Neural progenitor cell (in vitro differentiated cells): ENCODE results near the gene INPP4A. TPM values are rescaled to one million over a fixed set of nuclear protein-coding genes. Genes with fewer than 3 reads are reported as not detected.

Experiments used
- DNase-seq: peaks from one replicate; pipeline ENCODE4 v3.0.0-alpha.2; 2016; ENCODE audit warnings: low spot score
- H2AFZ ChIP-seq: fragments of 200-600 bp; sonication (generic); replicated peaks from 2 replicates; pipeline ENCODE4 v1.6.1; 2016; ENCODE audit warnings: antibody characterized with exemption
- H3F3A ChIP-seq: fragments of 200-600 bp; sonication (generic); 2 replicates; pipeline ENCODE4 v1.6.1; 2016; ENCODE audit warnings: antibody characterized with exemption, low read depth
- H3K27ac ChIP-seq: fragments of 200-600 bp; sonication (generic); 2 replicates; pipeline ENCODE4 v1.5.1; 2016; ENCODE audit warnings: mild to moderate bottlenecking
- H3K27me3 ChIP-seq: fragments of 200-600 bp; sonication (generic); 2 replicates; pipeline ENCODE4 v1.6.1; 2016; ENCODE audit warnings: mild to moderate bottlenecking, moderate library complexity
- H3K36me3 ChIP-seq: fragments of 200-600 bp; sonication (generic); 2 replicates; pipeline ENCODE4 v1.5.1; 2016
- H3K4me1 ChIP-seq: fragments of 200-600 bp; sonication (generic); 2 replicates; pipeline ENCODE4 v1.6.1; 2016; ENCODE audit warnings: mixed run types
- H3K4me2 ChIP-seq: fragments of 200-600 bp; sonication (generic); 2 replicates; pipeline ENCODE4 v1.6.1; 2016
- H3K4me3 ChIP-seq: fragments of 200-600 bp; sonication (generic); 2 replicates; pipeline ENCODE4 v1.5.1; 2016
- H3K79me2 ChIP-seq: fragments of 200-600 bp; sonication (generic); 2 replicates; pipeline ENCODE4 v1.6.1; 2016; ENCODE audit warnings: low read depth
- H3K9ac ChIP-seq: fragments of 200-600 bp; sonication (generic); 2 replicates; pipeline ENCODE4 v1.6.1; 2016
- H3K9me3 ChIP-seq: fragments of 200-600 bp; sonication (generic); 2 replicates; pipeline ENCODE4 v1.5.1; 2016; ENCODE audit warnings: low read depth
- H4K20me1 ChIP-seq: fragments of 200-600 bp; sonication (generic); 2 replicates; pipeline ENCODE4 v1.6.1; 2016; ENCODE audit warnings: low read depth
- H3K27ac Mint-ChIP-seq: 3 replicates; pipeline ENCODE4 v1.8.0; 2021; ENCODE audit warnings: mixed read lengths
- H3K27me3 Mint-ChIP-seq: 2 replicates; pipeline ENCODE4 v1.8.0; 2022; ENCODE audit warnings: low read depth, mild to moderate bottlenecking, inconsistent platforms, moderate library complexity, mixed read lengths; ENCODE audit not compliant: insufficient read depth
- H3K36me3 Mint-ChIP-seq: 3 replicates; pipeline ENCODE4 v1.8.0; 2021; ENCODE audit warnings: mixed read lengths
- H3K4me1 Mint-ChIP-seq: 3 replicates; pipeline ENCODE4 v1.8.0; 2021; ENCODE audit warnings: mixed read lengths
- H3K4me3 Mint-ChIP-seq: 3 replicates; pipeline ENCODE4 v1.8.0; 2021; ENCODE audit warnings: mild to moderate bottlenecking, moderate library complexity, mixed read lengths
- H3K9me3 Mint-ChIP-seq: 3 replicates; pipeline ENCODE4 v1.8.0; 2020; ENCODE audit warnings: mixed read lengths
- CTCF ChIP-seq: fragments of 200-600 bp; sonication (generic); IDR thresholded peaks from 2 replicates; pipeline ENCODE4 v1.5.1; 2017; ENCODE audit warnings: antibody characterized with exemption, mild to moderate bottlenecking
- EZH2 ChIP-seq: fragments of 200-600 bp; sonication (generic); IDR thresholded peaks from 2 replicates; pipeline ENCODE4 v1.6.1; 2017; ENCODE audit warnings: antibody characterized with exemption, mild to moderate bottlenecking, moderate library complexity
- EZH2phosphoT487 ChIP-seq: fragments of 200-600 bp; sonication (generic); IDR thresholded peaks from 2 replicates; pipeline ENCODE4 v1.6.1; 2017; ENCODE audit warnings: antibody characterized with exemption
- total RNA-seq: library from RNA; depleted of rRNA; stranded (reverse); fragments of >200 nt; gene quantifications from 2 replicates; pipeline ENCODE4 v1.2.3, GENCODE V29; 2015; ENCODE audit warnings: low replicate concordance

The INPP4A gene
- total RNA-seq, 1 donor from 2014 or later = 35.1 TPM

DNA sequence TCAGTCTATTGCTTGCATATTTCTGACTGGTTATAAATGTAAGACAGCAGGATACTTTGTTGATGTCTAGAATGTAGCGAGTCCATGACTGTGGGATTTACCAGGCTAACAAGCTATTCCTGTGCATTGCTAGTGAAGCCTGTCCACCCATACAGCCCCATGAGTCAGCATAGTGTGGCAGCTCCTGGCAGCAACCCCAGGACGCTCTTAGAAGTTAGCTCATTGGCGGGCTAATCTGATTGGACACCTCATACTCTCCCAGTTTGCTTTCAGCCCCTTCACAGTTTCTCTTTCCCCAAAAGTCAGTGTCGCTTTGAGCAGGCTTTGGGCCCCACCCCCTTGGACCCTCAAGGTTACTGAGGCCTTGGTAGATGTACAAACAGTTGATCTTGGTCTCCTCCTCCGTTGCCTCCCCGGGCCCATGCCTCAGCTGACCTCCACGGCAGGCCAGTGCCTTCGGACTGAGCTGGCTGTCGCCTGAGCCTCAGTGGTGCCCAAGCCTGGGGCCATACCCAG lies 115.7 kb downstream of the INPP4A start:
- H3F3A ChIP-seq = no peaks in the 10 kb centered on the region
- Mint-ChIP-seq H3K27me3 (peaks cover 2% of the 10 kb centered on the region), H3K4me1 (no peaks in the 10 kb centered on the region), H3K27ac (no peak overlapping the region), H3K4me3 (no peak overlapping the region), H3K9me3 (no peaks in the 10 kb centered on the region), H3K36me3 (peaks cover 10% of the 10 kb centered on the region)
- H3K4me3 ChIP-seq = no peak overlapping the region
- no peak overlapping the region for H3K4me2 ChIP-seq
- TF ChIP-seq EZH2 = no peak
- TF ChIP-seq EZH2phosphoT487 = no peak
- no peak for TF ChIP-seq CTCF
- no peak overlapping the region for H3K27ac ChIP-seq
- no peaks in the 10 kb centered on the region for H3K4me1 ChIP-seq
- H3K9ac ChIP-seq = no peak overlapping the region
- no peaks in the 10 kb centered on the region for H4K20me1 ChIP-seq
- no peaks in the 10 kb centered on the region for H3K36me3 ChIP-seq
- no peak for DNase-seq
- no peaks in the 10 kb centered on the region for H3K79me2 ChIP-seq
- H3K9me3 ChIP-seq = no peaks in the 10 kb centered on the region
- H2AFZ ChIP-seq = no peak overlapping the region
- no peaks in the 10 kb centered on the region for H3K27me3 ChIP-seq

DNA sequence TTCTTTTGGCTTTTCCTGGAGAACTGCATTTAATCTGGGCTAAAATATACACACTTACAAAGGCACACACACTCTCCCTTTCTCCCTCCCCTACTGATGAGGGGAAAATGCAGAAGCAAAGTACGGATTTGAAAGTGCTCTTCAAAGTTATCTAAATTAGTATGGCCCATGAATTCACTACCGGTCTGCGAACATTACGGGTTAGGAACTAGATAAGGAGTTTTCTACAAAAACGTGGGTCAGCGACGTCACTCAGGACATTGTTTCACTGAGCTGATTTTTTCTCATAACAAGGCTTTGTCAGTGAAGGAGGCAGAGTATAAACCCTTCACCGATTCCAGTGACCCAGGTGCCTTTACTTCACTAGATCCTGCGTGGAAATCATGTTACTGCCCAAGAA lies 116.4 kb downstream of the INPP4A start:
- H3K9me3 Mint-ChIP-seq = no peaks in the 10 kb centered on the region
- H3K4me3 Mint-ChIP-seq = no peak overlapping the region
- Histone ChIP-seq H3K27ac (no peak overlapping the region), H4K20me1 (no peaks in the 10 kb centered on the region), H3K27me3 (no peaks in the 10 kb centered on the region), H3K4me2 (no peak overlapping the region), H3K36me3 (no peaks in the 10 kb centered on the region), H3K4me3 (no peak overlapping the region), H3K9me3 (no peaks in the 10 kb centered on the region), H2AFZ (no peak overlapping the region), H3K79me2 (no peaks in the 10 kb centered on the region), H3K4me1 (no peaks in the 10 kb centered on the region), H3F3A (no peaks in the 10 kb centered on the region), H3K9ac (no peak overlapping the region)
- no peak for DNase-seq
- peaks cover 8% of the 10 kb centered on the region for H3K36me3 Mint-ChIP-seq
- no peak overlapping the region for H3K27ac Mint-ChIP-seq
- TF ChIP-seq CTCF = no peak
- TF ChIP-seq EZH2phosphoT487 = no peak
- no peak for TF ChIP-seq EZH2
- H3K27me3 Mint-ChIP-seq = no peaks in the 10 kb centered on the region
- H3K4me1 Mint-ChIP-seq = no peaks in the 10 kb centered on the region

DNA sequence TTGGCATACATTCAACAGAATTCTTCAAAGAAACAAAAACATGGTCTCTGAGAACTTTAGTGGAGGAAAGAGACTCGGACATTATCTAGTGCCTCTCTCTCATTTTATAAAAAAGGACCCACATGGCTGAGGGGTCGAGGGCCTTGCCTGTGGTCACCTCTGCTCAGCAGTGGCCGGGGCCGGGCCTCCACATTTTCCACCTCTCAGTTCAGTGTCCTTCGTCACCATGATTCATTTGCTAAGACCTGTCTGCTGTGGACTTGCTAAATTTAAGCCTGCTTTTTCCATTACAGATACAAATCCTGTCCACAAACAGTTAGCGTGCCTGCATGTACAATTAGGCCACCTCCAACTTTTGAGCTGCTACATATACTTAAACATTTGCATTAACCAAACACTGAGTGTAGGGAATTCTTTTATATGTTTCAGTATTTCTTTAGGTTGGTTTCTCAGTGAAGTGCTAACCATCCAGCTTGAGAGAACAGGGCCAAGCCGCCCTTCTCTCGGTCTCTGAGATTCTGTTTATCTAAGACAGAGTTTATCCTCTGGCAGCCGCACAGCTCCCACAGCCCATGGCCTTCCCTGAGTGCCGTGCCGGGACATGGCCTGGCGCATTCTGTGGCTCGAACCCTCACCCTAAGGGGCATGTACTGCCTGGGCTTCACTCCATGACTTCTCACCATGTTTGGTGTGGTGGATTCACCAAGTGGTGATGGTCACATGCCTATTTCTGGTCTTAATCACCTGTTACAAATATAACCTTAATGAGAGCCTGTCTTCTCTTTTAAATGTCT lies 117.4 kb downstream of the INPP4A start:
- DNase-seq = no peak
- no peaks in the 10 kb centered on the region for H3F3A ChIP-seq
- TF ChIP-seq EZH2phosphoT487 (no peak), CTCF (no peak), EZH2 (no peak)
- no peak overlapping the region for H3K9ac ChIP-seq
- Mint-ChIP-seq H3K36me3 (peaks cover 12% of the 10 kb centered on the region), H3K9me3 (no peaks in the 10 kb centered on the region), H3K4me1 (no peaks in the 10 kb centered on the region), H3K4me3 (no peak overlapping the region), H3K27me3 (no peaks in the 10 kb centered on the region), H3K27ac (no peak overlapping the region)
- H3K27me3 ChIP-seq = no peaks in the 10 kb centered on the region
- no peak overlapping the region for H3K4me2 ChIP-seq
- no peak overlapping the region for H3K4me3 ChIP-seq
- H2AFZ ChIP-seq = no peak overlapping the region
- no peak overlapping the region for H3K27ac ChIP-seq
- no peaks in the 10 kb centered on the region for H4K20me1 ChIP-seq
- H3K79me2 ChIP-seq = no peaks in the 10 kb centered on the region
- no peaks in the 10 kb centered on the region for H3K4me1 ChIP-seq
- no peaks in the 10 kb centered on the region for H3K9me3 ChIP-seq
- H3K36me3 ChIP-seq = no peaks in the 10 kb centered on the region
